Activated CD4-positive, alpha-beta T cell treated with anti-CD3 and anti-CD28 coated beads, Interleukin-2, amount 50 U/mL, for 48 hours (primary cell): ENCODE measurements around the gene SRGAP1.
"Not testable (repeated sequence)": the region's sequence is repeated elsewhere in the genome, so short reads cannot be mapped to it uniquely, and the experiment has no call there.

ENCODE experiments used
- DNase-seq, 2 experiments: peaks; one replicate each; pipeline ENCODE4 v3.0.0-alpha.2; 2020

Gene SRGAP1

DNA sequence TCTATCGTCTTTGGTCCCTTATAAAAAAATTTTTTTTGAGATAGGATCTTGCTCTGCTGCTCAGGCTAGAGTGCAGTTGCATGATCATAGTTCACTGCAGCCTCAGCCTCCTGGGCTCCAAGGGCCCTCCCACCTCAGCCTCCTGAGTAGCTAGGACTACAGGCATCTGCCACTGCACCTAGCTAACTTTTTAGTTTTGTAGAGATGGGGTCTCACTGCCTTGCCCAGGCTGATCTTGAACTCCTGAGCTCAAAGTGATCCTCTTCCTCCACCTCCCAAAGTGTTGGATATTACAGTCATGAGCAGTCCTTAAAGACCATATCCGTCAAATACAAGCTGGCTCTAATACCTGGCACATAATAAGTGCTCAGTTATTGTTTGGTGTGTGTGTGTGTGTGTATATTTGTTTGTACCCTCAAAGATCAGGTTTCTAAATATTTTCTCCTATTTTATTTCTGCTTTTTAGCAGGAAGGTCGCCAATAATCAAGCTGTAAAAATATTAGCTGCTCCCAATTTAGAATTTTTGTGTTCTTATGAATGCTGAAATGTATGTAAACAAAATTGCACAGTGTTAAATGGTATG, 30.5 kb downstream of the SRGAP1 start:
- no peak for DNase-seq

GRCh38 chr12:63875703-63876102, 31.2 kb downstream of the SRGAP1 start:
- no peak for DNase-seq

- DNase-seq, result no peak
These were observed 32.5 kb downstream of the SRGAP1 start for GRCh38 chr12:63876980-63877379.

DNA sequence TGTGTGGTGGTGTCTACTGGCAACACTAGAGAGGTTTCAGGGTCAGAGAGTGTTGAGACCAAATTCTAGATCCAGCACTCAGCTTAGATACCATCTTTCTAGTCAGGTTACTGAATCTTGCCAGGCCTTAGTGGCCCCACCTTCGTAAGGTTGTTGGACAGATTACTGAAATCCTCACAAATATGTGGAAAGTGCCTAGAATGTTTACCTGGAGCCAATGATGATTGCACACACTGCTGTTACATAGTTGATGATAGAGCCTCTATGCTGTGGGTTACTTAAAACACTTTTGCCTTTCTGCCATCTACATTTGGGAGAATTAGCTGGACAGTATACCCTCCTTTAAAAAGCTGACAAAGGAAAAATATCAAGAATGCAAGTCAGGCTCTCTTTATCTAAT, 33.2 kb downstream of the SRGAP1 start:
- no peak for DNase-seq

DNA sequence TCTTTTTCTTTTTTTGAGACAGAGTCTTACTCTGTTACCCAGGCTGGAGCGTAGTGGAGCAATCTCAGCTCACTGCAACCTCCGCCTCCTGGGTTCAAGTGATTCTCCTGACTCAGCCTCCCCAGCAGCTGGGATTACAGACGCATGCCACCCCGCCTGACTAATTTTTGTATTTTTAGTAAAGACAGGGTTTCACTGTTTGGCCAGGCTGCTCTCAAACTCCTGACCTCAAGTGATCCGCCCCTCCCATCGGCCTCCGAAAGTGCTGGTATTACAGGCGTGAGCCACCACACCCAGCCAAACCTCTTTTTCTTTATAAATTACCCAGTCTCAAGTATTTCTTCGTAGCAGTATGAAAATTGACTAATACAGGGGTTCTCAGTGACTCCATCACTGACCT, 35.7 kb downstream of the SRGAP1 start:
- DNase-seq, result not testable (repeated sequence)

GRCh38 chr12:63880742-63881263, 36.3 kb downstream of the SRGAP1 start:
- no peak for DNase-seq

DNA sequence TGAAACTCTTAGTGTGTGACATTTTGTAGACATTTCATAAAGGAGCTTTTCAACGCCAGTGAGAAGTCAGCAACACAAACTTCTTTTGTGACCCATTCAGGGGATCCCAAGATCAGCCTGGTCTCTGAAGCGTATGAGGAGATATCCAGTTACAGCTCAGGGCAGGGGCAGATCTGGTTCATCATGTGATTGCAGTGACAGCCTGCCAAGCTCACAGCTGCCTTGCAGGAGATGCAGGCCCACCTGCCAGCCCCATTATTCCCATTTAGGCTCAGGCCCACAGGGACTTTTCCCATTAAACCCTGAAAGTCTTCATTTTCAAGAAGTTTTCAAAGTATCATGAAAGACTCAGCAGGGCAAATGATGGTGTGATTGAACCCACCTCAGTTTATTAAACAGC, 38.3 kb downstream of the SRGAP1 start:
- DNase-seq, result no peak

DNA sequence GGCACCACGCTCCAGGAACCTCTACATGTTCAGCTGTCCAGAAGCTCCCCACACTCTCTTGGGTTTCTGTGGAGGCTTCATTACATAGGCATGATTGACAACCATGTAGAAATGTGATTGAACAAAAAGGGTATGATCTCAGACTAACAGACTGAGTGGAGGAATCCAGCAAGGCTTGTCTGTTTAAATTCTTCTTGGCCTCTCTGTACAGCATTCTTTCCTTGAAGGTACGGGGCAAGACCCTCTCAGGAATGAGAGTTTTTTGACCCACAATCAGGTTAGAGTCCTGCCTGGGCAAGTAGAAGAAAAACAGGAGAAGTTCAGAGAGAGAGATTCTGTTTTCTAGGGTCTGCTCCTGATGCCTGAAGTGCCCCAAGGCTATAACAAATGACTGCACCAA, 40.9 kb downstream of the SRGAP1 start:
- no peak for DNase-seq

DNA sequence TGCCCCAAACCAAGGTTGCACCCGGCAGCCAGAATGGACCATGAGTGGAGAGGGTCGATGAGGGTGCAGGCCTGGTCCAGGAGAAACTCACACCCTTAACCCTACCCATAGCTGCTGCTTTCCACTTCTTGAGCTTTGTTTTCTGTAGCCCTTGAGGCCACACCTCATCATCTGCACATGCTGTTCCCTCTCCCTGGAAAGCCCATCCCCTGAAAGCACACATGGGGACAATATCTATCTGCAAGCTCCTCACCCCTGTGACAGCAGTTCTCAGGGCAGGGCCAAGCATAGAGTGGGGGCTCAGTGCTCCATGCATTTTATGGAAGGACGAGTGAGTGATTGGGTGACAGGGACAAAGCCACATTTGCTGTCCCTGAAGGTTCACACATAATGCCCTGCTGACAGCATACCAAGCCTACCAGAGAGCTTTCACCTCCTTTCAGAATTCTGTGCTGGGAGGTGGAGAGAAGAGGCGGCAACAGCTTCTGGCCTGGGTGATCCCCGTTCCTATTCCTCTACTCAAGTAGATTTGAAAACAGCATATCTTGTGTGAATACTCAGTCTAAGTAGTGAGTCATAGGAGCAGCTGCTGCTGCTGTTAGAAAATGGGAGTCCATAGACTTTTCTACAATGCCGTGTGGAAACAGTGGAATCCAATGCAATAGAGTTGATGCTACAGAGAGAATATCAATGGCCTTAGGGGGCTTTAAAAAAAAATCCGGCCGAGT, 44.6 kb downstream of the SRGAP1 start:
- no peak for DNase-seq

DNA sequence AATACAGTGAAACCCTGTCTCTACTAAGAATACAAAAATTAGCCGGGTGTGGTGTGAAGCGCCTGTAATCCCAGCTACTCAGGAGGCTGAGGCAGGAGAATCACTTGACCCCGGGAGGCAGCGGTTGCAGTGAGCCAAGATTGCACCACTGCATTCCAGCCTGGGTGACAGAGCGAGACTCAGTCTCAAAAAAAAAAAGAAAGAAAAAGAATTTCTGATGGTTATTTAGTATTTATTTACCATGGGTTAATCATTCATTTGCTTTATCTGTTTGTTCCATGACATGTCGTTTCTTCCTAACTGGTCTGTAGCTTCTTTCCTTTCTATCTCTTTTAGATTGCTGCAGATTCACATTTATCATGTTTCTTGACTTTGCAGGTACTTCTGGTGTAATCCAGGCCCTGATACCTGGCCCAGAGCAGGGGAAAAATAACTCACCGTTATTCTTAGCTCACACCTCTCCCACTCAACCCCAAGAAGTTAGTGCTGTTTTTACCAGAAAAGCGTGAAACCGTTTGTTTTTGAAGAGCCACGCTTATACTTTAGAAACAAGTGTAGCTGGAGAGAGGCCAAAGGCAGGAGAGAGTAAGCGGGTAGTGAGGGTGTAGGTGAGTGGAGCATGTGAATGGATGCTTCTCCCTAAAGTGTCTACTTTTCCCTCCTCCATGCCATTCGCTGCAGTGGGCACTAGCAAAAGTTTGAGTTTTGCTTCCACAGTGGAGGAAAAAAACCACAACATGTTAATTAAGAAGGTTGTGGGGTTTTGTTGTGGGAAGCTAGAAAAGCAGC, 45.4 kb downstream of the SRGAP1 start:
- DNase-seq, result no peak

- DNase-seq, result no peak
These were observed 48.7 kb downstream of the SRGAP1 start for GRCh38 chr12:63893170-63893569.

GRCh38 chr12:63894132-63894531, 49.6 kb downstream of the SRGAP1 start:
- DNase-seq, result no peak

DNA sequence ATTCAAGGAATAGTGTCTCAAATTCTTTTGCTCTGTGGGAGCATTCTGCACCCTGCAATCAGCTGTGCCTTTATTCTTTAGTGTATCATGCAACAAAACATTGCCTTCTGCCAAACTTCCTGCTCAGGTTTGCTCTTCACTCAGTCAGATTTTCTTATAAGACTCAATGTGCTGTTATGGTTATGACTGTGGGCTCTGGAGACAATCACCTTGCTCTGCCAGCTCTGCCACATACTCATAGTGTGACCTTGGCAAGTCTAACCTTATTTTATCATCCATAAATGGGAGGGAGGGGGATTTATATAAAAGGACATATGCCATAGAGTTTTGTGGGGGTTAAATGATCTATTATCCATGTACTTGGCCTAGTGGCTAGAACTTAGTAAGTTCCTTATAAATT, 51.3 kb downstream of the SRGAP1 start:
- no peak for DNase-seq

GRCh38 chr12:63897931-63898330, 53.4 kb downstream of the SRGAP1 start:
- no peak for DNase-seq

GRCh38 chr12:63898764-63899337, 54.4 kb downstream of the SRGAP1 start:
- DNase-seq, result no peak

DNA sequence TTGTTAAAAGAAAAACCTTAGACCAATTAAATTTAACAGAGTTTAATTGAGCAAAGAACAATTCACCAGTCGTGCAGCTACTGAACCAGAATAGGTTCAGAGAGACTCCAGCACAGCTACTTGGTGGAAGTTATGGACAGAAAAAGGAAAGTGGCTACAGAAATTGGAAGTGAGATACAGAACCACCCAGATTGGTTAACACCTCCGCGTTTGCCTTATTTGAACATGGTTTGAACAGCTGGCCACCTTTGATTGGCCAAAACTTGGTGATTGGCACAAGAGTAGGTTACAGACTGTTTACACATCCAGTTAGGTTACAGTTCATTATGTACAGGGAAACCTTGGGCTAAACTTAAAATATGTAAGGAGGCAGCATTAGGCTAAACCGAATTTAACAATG, 54.9 kb downstream of the SRGAP1 start:
- DNase-seq, result no peak

DNA sequence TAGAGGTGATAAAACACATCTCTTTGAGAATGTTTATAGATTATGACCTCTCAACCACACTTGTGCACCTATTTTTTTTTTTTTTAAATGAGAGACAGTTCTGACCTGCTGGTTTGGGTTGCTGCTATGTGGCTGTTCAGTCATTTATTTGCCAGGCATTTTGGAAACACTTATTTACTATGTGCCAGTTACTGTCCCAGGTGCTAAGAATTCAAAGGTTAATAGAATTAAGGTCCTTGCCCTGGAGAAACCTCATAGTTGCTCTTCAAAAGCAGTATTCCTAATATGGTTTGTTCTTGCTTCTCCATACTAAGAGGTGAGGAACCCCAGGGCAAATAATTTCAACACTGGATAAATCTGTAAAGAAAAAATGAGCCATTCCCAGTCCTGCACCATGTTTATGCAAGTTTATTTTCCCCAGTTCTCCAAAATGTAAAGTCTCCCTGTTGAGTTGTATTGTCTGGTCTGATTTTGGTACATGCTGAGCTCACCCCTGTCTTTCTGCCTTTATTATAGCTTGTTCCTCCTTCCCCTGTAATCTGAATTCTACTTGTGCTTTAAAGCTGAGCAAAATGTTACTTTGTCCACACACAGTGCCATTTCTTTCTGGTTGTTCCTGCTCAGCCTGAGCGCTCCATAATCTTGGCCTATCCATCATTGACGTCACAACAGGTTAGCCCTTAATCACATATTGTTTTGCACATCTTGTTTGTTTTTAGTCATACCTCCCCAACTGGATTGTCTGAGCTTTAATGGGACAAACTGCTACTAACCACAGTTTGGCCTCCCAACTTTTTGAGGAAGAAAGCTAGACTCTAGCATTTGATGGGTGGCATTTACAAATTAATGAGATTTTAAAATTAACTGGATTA, 56.7 kb downstream of the SRGAP1 start:
- DNase-seq, result no peak

DNA sequence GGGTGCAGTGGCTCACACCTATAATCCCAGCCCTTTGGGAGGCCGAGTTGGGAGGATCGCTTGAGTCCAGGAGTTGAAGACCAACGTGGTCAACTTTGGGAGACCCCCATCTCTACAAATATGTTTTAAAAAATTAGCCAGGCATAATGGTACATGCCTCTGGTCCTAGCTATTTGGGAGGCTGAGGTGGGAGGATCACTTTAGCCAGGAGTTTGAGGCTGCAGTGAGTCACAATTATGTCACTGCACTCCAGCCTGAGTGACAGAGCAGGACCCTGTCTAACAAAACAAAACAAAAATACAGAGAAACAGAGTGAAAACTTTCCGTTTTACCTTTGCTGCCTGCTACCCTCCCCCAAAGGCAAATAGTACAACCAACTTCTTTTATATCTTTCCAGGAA, 60.2 kb downstream of the SRGAP1 start:
- DNase-seq, result no peak

DNA sequence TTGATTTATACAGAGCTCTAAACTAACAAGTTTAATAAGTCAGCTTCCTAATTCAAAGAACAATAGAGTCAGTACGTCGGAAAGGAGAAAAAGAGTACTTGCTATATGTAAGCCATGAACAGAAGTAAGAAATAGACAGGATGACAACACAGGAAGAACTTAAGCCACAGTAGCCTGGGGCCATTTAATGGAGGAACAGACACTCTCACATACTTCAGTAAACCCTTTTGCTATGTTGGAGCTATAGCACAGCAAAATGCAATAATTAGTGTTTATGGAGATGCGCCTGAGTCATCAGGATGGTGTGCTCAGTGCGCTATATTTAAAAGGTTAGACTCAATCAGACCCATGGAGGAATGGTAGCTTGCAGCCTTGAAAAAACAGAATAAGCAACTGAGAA, 61.0 kb downstream of the SRGAP1 start:
- no peak for DNase-seq

- DNase-seq, result no peak
These were observed 62.4 kb downstream of the SRGAP1 start for GRCh38 chr12:63906876-63907275.

DNA sequence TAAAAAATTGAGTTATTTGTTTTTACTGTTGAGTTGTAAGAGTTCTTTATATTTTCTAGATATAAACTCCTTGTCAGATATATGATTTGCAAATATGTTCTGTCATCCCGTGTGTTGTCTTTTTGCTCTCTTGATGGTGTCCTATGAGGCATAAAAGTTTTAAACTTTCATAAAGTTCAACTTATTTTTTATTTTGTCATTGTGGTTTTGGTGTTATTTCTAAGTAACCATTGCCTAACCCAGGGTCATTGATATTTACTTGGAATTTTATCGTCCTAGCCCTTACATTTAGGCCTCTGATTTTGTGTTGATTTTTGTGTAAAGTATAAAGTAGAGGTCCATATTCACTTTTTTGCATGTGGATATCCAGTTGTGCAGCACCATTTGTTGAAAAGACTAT, 63.1 kb downstream of the SRGAP1 start:
- DNase-seq, result no peak

DNA sequence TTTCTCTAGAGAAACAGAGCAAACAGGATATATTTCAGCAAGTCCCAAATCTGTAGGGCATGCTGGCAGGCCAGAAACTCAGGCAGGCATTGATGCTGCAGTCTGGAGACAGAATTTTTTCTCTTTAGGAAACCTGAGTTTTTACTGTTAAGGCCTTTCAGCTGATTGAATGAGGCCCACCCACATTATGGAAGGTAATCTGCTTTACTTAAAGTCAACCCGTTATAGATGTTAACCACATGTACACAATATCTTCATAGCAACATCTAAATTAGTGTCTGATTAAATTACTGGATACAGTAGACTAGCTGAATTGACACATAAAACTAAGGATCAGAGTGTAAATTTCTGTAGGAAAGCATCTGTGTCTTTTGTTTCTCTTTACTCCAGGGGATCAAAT, 65.2 kb downstream of the SRGAP1 start:
- DNase-seq, result no peak

DNA sequence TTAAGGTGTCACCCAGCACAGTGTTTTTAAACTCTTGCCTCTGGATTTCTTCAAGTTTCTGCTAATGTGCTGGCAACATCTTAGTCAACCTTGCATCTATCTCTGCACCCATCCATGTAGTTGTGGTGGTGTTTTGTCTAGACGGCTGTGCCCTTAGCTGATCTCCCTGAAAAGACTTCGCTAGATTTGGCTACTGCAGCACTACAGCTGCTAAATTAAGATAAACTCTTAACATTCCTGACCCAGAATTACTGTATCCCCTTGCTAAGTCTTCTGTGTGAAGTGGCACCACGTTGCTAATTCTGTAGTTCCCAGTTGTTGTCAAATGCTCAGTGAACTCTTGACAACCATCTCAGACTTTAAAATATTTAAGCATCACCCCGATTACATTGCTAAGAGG, 66.8 kb downstream of the SRGAP1 start:
- DNase-seq, result no peak
